HG02938 (cell line): Measurements from ENCODE around the gene SCAF4.
"Not testable (repeated sequence)": the region's sequence is repeated elsewhere in the genome, so short reads cannot be mapped to it uniquely, and the experiment has no call there.

Source experiments
- ATAC-seq: cut with Tn5 transposase; IDR thresholded peaks from one replicate; pipeline ENCODE4 v1.9.1; 2021; ENCODE audit warnings: mild to moderate bottlenecking, moderate library complexity; ENCODE audit not compliant: unreplicated experiment

The SCAF4 gene

DNA sequence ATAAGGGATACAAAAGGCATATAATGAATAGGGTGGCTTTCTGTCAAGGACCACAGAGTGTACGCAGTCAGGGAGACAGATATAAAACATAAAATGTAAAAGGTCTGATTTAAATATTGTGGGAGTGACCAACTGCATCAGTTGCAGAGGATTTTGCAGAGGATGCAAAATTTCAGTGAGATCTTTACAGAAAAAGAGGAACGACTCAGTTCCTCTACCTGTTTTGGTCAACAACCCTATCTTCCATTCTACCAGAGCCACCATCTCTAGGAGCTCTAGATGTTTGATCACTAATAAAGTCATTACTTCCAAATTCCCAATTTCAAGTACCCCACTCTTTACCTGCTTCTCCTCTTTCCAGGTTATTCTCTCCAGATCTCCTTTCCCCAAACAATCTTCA, 56.0 kb downstream of the SCAF4 start:
- ATAC-seq = no peak

DNA sequence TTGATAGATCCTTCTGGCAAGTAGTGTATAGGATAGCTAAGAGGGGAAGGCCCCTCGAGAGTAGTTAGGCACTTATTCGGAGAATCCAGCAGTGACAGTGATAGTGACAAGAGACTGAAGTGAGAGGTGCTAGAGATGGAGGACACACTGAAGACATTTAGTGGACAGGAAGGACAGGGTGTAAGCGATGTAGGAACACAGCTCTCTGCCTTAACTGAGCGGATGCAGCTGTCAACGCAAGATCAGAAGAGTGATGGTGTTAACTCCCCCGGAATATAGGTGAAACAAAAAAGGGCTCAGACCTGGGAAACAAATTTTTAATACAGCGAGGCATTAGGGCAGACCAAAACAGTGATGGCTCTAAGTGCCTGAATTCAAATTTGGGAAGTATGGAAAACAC, 56.6 kb downstream of the SCAF4 start:
- ATAC-seq = no peak

DNA sequence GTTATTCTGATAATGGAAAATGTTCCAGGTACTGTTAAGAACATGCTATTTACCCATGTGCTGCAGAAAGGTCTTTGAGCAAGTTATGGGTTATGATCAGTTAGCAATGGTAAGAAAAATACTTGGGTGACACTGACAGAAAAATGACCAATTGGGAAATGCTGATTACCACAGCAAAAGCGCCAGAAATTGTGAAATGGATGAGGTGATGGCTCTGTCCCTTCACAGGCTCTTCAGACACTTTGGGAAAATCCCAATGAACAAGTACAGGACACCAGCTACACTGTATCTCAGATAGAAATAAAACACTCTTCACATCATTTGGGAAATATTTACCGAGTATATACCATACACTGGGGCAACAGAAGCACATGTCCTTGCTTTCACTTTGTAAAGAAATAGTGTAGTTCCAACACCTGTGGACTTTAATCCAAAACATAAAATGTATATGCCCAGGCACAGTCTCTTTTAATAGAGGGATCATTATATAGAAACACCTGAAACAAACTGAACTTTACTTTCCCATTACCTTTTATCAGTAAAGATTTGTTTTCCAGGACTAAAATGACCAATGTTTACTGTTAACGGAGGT, 58.5 kb downstream of the SCAF4 start:
- no peak for ATAC-seq

DNA sequence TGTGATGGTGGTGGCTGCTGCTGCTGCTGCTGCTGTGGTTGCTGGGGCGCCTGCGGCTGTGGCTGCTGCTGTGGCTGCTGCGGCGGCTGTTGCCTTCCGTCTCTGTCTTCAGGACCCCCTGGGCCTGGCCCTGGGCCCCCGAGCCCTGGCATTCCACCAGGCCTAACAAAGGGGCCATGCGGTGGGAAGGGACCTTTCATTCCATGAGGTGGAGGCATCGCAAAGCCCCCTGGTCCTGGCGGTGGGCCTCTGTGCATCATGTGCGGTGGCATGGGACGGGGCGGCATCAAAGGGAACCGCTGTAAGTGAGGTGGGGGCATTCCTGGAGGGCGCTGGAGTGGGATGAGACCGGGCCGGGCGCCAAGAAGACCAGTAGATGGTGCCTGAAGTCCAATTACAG, 60.0 kb downstream of the SCAF4 start:
- no peak for ATAC-seq

DNA sequence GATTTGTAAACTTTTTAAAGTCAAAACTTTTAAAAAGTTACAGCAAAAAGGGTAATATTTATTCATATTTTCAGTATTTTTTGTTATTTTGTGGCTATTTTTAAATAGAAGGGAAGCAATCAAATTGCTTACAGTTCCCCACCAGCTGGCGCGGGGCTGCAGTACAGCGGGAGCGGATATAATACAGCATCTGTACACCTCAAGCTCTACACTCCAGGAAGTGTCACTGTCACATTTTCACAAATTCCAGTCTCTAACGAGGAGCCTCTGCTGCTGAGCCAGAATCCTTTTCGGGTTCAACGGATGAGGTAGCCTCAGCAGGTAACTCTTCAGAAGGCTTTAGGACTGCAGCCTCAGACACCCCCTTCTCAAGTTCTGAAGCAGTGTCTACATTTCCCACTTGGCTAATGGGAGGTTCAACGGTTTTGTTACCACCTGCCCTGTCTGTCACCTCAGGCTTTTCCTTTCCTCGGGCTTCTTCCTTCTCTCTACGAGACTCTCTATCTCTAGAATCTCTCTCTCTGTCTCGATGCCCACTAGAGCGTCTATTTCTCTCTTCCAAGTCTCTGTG, 60.7 kb downstream of the SCAF4 start:
- ATAC-seq = no peak

DNA sequence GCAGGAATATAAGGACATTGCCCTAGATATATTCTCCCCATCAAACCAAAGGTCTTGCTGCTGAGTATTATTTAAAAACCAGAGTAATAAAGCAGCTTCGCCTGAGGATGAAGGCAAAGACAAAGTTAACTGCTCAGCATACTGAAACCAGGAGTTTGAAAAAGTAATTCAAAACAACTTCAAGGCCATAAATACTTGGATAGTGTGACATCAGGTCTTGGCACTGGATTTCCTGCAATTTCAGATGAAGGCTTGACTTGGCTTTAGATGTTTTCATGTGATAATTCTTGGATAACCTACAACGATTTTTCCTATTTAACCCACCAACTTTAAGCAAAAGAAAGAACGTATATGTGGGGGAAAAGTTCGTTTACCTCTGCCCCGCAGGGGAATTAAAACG, 61.8 kb downstream of the SCAF4 start:
- ATAC-seq = no peak

DNA sequence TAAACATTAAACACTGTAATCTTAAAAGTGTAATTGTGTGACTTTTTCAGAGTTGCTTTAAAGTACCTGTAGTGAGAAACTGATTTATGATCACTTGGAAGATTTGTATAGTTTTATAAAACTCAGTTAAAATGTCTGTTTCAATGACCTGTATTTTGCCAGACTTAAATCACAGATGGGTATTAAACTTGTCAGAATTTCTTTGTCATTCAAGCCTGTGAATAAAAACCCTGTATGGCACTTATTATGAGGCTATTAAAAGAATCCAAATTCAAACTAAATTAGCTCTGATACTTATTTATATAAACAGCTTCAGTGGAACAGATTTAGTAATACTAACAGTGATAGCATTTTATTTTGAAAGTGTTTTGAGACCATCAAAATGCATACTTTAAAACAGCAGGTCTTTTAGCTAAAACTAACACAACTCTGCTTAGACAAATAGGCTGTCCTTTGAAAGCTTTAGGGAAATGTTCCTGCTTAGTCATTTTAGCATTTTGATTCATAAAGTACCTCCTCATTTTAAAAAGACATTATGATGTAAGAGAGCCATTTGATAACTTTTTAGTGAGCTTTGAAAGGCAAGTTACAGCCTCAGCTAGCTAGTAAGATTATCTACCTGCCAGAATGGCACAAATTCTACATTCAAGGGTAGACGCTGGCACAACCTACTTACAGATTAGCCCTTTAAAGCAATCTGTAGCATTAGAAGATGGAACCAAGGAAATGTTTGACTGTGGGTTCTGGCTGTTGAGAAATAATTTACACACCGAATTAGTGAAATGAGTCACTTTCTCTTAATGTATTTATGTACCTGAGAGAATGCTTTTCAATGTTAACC, 63.0 kb downstream of the SCAF4 start:
- ATAC-seq = no peak

DNA sequence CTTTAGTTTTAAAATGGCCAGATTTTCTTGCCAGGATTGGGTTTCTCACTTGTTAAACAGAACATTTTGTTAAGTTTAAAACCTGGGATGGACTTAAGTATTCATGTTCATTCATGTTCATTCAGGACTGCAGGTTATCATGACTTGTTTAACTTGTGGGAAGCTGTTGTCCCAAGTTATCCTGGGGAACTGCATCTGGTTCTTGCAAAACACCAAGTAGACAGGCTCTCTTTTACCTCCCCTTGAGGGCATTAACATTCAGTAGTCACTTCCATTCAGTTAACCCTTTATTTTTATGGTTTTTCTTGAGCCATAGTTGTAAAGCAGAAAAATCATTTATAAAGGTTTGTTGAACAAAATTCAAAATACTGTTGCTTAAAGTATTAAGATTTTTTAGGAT, 64.3 kb downstream of the SCAF4 start:
- ATAC-seq = no peak

DNA sequence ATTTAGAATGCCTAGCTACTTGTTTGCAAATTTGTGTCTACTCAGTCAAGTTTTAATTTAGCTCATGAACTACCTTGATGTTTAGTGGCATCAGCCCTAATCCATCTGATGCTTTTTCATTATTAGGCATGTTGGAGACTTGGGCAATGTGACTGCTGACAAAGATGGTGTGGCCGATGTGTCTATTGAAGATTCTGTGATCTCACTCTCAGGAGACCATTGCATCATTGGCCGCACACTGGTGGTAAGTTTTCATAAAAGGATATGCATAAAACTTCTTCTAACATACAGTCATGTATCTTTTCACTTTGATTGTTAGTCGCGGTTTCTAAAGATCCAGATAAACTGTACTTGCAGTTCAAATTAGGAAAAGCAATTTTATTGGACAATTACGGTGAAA, 64.8 kb downstream of the SCAF4 start:
- no peak for ATAC-seq

DNA sequence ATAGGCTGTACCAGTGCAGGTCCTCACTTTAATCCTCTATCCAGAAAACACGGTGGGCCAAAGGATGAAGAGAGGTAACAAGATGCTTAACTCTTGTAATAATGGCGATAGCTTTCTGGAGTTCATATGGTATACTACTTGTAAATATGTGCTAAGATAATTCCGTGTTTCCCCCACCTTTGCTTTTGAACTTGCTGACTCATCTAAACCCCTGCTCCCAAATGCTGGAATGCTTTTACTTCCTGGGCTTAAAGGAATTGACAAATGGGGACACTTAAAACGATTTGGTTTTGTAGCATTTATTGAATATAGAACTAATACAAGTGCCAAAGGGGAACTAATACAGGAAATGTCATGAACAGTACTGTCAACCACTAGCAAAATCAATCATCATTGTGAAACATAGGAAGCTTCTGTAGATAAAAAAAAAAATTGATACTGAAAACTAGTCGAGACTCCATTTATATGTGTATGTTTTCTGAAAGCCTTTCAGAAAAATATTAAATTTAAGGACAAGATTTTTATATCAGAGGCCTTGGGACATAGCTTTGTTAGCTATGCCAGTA, 65.4 kb downstream of the SCAF4 start:
- ATAC-seq = no peak

DNA sequence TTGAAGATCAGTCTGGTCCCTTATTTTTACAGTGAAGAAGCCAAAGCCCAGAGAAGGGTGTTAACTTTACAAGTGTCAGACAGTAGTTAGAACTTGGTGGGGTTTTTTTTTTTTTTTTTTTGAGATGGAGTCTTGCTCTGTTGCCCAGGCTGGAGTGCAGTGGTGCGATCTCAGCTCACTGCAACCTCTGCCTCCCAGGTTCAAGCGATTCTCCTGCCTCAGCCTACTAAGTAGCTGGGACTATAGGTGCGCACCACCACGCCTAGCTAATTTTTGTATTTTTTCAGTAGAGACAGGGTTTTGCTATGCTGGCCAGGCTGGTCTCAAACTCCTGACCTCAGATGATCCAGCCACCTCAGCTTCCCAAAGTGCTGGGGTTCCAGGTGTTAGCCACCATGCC, 66.0 kb downstream of the SCAF4 start:
- ATAC-seq = not testable (repeated sequence)

DNA sequence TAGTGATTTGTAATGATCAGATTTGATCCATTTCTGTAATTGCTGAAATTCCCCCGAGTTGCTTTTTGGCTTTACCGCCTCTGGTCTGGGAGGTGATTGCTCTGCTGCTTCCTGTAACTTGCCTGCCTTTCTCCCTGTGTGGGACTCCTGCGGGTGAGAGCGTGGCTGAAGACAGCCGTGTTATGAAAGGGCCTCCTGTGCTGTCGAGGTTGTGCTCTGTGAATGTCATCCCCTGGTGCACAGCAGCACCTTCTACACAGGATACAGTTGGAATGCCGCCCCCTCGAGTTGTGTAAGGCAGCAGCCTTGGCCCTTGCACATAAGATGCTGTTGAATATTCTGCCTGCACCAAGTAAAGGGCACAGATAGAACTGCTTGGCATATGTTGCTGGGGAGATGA, 66.5 kb downstream of the SCAF4 start:
- no peak for ATAC-seq

DNA sequence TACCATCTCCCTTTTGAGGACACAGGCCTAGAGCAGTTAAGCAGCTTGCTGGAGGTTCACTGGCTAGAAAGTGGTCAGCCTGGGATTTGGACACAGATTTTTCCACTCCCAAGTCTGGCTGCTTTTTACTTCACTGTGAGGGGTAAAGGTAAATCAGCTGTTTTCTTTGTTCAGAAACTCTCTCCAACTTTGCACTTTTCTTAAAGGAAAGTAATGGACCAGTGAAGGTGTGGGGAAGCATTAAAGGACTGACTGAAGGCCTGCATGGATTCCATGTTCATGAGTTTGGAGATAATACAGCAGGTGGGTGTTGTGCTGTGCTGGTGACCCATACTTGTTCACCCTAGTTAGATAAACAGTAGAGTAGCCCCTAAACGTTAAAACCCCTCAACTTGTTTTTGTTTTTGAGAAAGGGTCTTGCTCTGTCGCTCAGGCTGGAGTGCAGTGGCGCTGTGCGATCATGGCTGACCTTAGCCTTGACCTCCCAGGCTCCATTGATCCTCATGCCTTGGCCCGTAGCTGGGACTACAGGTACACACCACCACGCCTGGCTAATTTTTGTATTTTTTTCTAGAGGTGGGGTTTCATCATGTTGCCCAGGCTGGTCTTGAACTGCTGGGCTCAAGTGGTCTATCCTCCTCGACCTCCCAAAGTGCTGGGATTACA, 68.2 kb downstream of the SCAF4 start:
- ATAC-seq = no peak

DNA sequence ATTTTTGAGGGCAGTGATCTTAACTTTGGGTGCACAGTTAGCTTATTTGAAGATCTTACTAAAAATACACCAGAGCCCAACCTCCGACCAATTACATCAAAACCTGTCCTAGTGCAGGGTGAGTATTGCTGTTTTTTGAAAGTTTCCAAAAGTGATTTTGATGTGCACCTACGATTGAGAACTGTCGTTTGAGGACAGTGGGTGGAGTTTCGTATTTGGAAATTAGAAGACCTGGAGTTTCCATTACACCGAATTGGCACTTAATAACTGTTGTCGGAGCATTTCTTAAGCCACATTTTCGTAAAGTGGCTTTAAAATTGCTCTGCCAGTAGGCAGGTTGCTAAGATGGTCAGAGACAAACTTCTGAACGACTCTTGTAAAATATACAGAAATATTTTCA, 71.3 kb downstream of the SCAF4 start:
- no peak for ATAC-seq

DNA sequence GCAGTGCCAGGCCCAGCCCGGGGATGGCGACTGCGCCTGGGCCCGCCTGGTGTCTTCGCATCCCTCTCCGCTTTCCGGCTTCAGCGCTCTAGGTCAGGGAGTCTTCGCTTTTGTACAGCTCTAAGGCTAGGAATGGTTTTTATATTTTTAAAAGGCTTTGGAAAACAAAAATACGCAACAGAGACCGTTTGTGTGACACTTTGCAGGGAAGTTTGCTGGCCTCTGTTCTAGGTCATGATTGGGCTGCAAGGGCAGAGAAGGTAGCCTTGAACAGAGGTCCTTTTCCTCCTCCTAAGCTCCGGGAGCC, 71.7 kb downstream of the SCAF4 start:
- peak; percentile 29 for ATAC-seq

DNA sequence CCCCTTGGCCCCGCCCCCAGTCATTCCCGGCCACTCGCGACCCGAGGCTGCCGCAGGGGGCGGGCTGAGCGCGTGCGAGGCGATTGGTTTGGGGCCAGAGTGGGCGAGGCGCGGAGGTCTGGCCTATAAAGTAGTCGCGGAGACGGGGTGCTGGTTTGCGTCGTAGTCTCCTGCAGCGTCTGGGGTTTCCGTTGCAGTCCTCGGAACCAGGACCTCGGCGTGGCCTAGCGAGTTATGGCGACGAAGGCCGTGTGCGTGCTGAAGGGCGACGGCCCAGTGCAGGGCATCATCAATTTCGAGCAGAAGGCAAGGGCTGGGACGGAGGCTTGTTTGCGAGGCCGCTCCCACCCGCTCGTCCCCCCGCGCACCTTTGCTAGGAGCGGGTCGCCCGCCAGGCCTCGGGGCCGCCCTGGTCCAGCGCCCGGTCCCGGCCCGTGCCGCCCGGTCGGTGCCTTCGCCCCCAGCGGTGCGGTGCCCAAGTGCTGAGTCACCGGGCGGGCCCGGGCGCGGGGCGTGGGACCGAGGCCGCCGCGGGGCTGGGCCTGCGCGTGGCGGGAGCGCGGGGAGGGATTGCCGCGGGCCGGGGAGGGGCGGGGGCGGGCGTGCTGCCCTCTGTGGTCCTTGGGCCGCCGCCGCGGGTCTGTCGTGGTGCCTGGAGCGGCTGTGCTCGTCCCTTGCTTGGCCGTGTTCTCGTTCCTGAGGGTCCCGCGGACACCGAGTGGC, 72.2 kb downstream of the SCAF4 start, which contains the start of gene SOD1:
TSS of gene SOD1 (plus strand) at position 158 of the 723 bp plus-strand sequence. CDS start at position 235, 77 bp downstream.
- peak; percentile 94 for ATAC-seq

DNA sequence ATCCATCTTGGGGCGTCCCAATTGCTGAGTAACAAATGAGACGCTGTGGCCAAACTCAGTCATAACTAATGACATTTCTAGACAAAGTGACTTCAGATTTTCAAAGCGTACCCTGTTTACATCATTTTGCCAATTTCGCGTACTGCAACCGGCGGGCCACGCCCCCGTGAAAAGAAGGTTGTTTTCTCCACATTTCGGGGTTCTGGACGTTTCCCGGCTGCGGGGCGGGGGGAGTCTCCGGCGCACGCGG, 72.7 kb downstream of the SCAF4 start:
- peak; percentile 33 for ATAC-seq

DNA sequence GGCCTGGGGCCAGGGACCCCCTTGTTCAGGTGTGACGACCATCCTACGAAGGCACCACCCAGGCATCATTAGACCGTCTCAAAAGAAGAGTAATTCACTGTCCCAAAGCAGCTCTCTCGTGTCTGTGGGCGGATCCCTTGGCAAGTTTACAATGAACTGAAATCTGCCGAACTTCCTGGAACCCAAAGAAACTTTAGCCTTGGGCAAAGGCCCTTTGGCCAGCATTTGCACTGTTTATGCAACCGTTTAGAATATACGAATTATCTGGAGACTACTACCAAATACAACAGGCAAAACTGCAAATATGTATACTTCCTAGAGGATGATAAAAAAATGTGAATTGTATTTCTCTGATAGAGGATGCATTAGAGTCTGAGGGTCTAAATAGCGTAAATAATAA, 73.9 kb downstream of the SCAF4 start:
- ATAC-seq = no peak

DNA sequence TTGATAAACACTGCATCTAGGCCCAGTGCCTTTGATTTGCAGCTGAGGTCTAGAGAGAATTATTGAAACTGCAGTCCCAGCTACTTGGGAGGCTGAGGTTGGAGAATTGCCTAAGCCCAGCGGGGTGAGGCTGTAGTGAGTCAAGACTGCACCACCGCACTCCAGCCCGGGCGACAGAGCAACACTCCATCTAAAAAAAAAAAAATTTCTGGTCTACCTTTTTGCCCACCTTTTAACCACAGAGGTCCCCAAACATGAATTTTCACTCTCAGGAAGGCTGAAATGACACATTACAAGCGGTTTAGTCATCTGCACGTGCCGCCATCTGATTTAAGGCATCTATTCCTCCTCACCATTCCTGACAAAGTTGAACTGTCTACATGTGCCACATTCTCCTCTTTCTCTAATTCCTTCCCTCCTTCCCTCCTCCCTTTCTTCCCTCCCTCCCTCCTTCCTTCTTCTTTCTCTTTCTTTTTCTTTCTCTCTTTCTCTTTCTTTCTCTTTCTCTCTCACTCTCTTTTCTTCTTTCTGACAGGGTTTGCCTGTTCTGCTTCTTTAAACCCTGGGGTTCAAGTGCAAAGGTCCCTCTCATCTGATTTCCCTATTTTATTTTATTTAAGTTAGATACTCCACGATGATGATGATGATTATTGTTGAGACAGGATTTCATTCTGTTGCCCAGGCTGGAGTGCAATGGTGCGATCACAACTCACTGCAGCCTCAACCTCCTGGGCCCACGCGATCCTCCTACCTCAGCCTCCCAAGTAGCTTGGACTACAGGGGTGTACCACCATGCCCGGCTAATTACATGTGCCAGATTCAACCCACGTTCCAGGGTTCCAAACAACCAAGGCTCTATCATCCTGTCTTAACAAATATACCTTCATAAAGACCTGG, 75.5 kb downstream of the SCAF4 start:
- no peak for ATAC-seq
